GM18498 (cell line): ENCODE results near the gene ARID1B.

Experiments used
- ATAC-seq: cut with Tn5 transposase; IDR thresholded peaks from one replicate; pipeline ENCODE4 v1.9.1; 2021; ENCODE audit warnings: mild to moderate bottlenecking, moderate library complexity; ENCODE audit not compliant: unreplicated experiment

The ARID1B gene

DNA sequence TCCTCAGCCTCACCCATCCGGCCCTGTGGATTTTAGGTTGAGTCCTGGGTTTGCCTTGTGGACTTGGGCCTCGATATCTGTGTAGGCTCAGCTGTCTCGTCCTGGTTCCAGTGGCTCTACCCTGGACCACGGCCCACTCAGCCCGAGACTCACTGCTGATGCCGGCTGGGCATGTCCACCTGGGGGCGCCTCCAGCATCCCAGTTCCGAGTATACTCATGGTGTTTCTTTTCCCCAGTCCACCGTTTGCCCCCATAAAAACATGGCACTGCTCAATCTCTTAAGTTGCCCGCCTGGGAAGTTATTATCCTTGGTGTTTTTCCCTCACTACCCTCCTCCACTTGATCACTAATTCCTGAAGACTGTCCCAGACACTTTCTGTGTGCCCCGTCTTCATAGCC lies 99.1 kb downstream of the ARID1B start:
- ATAC-seq, result no peak

DNA sequence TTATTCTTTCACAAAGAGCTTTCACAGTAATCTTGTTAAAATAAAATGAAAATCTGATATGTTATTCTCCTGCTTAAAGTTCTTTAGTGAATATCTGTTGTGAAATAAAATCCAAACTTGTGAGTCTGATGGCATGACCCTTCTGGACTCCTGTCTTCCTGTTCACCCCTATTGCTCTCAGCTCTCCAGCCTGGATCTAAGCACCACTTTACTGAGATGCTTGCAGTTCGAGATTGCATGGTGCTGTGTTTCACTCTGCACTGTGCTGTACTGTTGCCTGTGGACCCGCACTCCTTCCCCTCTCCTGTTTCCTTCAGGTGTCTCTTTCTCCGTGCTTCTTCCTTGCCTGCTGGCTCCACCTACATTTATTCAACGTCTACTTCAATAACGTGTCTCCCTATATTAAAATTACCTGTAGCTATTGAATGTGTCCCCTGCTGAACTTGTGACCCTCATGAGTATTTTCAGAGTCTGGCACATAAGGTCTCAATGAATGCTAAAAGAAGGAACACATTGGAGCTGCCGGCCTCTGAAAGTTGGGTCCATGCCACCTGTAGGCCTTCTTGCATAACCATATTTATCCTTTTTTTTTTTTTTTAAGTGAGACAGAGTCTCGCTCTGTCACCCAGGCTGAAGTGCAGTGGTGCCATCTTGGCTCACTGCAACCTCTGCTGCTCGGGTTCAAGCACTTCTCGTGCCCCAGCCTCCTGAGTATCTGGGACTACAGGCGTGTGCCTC lies 100.1 kb downstream of the ARID1B start:
- ATAC-seq, result no peak

DNA sequence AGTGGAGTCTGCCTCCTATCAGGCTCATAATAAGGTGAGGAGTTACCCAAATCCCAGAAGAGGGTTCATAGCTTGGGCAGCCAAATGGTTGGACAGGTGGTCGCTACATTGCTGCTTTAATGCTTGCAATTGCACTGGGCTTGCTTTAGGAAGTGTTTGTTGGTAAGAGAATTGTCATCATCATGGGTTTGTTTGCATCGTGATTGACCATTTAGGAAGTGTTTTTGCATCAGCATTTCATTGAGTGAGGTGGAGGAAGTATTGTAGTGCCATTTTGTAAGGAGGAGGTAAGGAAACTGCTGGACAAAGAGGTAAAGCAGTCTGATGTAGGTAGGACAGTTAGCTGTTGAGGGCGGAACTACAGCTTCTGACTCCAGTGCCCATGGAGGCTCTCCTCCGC lies 101.5 kb downstream of the ARID1B start:
- no peak for ATAC-seq

GRCh38 chr6:156879186-156879585 lies 102.0 kb downstream of the ARID1B start:
- ATAC-seq, result no peak

GRCh38 chr6:156879591-156879990 lies 102.4 kb downstream of the ARID1B start:
- ATAC-seq, result no peak

DNA sequence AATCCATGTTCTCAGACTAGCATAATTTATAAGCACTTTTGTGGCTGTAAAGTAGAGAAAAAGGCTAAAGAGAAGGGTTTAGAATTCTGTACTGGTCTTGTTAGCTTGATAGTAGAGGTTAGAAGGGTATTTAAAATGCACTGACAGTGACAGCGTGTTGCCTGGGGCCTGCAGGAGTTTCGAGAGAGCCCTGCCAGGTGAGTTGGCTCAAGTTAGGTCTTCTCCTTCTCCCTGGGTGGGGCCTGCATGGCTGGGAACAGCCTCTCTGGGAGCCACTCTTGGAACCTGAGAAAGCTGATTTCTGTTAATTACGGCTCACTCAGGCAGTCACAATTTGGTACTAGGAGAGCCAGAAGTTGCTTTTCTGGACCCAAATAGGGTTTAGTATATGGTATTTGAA lies 103.7 kb downstream of the ARID1B start:
- no peak for ATAC-seq

DNA sequence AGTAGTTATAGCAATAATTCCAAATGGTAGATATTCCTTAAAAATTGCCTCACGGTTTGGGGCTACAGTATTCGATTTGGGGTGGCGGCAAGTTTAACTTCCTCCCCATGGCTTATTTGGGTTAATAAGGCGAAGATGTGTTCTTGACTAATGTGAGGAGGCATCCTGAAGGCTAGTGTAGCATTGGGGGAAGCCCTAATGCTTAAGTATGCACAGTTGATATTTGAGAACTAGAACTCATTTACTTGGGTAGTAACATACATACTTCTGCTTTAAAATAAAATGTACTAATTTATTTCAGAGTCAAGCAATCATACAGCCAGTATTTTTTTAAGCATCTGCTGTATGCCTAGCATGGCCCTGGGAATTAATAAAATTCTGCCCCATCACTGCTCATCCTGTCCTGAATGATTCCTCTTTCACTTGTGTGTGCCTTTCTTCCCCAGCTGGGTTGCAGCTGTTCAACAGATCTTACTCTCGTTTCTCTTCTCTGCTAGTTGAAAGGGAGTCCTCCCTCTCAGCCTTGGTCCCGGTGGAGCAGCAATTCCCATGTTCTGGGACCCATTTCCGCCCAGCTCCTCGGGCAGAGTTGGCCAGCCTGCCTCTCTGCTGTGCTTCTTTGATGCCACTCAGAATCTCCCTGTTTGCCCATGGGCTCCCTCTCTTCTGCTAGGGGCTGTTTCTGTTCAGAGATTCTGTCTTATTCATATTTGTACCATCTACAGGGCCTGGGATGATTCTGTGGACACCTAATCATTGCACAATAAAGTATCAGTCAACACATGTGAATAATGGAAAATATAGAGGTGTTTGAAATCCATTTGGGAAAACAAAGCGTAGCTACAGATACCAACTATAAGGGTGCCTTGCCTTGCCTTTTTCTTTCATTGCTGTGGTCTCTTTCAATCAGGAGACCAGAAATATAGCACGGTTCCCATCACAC lies 104.8 kb downstream of the ARID1B start:
- ATAC-seq, result no peak

- ATAC-seq, result peak; percentile 39
Measured at GRCh38 chr6:156883497-156884252, 106.5 kb downstream of the ARID1B start.

DNA sequence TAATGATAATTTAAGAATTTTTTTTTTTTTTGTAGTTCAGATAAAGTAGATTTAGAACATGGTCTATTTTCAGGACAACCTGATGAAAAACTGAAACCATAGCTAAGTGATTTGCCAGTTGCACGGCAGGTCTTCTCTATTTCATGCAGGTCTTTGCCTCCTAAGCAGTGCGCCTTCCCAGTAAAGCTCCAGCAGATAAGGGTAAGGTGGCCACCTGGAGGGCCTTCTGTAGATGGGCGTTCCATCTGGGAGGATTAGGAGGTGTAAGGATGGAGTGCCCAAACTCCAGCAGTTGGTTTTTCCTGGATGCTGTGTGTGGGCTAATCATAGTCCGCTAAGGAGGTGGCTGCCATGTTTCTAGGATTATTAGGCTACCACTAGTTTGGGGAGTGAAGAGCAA lies 107.1 kb downstream of the ARID1B start:
- no peak for ATAC-seq

- ATAC-seq, result no peak
Measured at GRCh38 chr6:156885562-156885961, 108.4 kb downstream of the ARID1B start.

- peak; percentile 83 for ATAC-seq
Measured at GRCh38 chr6:156886409-156886808, 109.2 kb downstream of the ARID1B start.

DNA sequence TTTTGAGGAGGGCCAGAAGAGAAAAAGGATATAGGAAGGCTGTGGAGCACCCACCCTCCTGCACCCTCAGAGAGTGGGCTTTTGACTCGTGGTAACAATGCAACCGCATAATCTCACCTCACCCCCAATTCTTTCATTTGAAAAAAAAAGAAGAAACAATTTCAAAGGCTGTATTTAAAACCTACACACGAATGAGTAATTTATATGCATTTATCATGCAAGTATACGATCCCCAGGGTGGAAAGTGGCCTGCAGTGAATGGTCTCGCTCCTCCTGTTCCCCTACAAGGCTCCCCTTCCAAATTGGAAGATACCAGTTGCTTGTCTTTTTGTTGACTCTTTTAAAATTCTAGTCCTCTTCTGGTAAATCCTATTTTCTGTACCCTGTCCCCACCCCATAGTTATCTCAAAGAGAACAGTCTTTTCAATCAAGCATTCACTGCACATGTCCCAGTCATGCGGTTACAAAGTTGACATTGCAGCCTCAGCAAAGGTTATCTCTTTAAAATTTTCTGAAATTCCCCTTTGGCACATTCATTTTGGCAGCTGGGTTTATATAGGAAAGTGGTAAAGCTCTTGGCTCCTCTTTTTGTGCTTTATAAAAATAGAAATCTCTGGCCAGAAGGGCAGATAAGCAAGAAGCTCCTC lies 110.6 kb downstream of the ARID1B start:
- no peak for ATAC-seq

- ATAC-seq, result no peak
Measured at GRCh38 chr6:156889469-156889868, 112.3 kb downstream of the ARID1B start.

GRCh38 chr6:156889986-156890385 lies 112.8 kb downstream of the ARID1B start:
- ATAC-seq, result no peak

DNA sequence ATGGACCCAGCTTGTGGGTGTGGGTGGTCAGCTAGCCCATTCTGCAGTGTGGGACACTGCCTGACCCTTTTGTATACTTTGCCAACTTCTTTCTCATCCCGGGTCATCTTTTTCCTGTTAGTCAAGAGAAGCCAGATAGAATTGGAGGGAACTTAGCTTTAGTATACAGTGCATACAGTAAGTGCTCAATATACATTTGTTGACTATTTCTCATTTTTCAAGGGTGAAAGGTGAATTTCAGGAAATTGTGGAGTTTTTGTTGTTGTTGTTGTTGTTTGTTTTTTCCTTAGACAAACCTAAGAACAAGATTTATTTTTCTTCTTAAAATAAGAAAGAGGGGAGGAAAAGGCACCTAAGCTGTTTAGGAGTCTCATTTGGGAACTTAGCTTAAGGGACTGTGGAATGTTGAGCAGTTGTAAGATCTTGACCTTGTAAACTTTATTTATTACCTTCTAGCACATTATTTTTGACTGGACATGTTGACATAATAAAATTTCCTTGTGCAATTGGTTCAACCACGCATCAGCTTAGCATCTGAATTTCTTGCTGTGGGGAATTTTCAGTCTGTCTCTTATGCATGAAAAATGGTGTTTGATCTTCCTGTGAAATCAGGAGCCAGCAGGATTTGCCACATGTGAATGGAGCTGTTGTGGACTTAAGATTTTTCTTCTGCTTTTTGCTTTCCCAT lies 113.6 kb downstream of the ARID1B start:
- ATAC-seq, result no peak

DNA sequence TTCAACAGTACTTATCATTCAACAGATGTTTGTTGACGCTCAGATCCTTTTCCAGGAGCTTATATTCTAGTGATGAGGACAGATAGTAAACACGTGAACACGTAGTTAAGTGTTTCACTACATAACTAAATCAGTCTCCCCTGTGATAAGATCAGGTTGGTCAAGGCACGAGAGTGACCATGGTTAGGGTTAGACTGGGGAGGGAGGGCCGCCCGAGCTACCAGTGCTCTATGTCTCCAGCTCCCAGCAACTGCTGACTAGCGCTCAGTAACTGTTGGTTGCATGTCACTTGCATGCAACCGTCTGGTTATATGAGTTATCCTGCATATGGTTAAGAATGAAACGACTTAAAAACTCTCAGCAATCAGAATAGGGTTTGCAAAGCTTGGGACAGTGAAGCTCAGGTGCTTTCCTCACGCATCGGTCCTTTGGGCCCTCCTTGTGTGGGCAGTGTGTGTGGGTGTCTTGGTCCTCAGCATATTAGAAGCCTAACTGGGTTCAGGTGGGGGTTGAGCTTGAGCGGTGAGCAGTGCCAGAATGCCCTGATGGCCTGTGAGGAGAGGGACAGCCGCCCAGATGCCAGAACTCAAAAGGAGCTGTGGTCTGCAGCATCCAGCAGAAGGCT lies 120.8 kb downstream of the ARID1B start:
- ATAC-seq, result no peak

- ATAC-seq, result no peak
Measured at GRCh38 chr6:156899071-156899470, 121.9 kb downstream of the ARID1B start.

DNA sequence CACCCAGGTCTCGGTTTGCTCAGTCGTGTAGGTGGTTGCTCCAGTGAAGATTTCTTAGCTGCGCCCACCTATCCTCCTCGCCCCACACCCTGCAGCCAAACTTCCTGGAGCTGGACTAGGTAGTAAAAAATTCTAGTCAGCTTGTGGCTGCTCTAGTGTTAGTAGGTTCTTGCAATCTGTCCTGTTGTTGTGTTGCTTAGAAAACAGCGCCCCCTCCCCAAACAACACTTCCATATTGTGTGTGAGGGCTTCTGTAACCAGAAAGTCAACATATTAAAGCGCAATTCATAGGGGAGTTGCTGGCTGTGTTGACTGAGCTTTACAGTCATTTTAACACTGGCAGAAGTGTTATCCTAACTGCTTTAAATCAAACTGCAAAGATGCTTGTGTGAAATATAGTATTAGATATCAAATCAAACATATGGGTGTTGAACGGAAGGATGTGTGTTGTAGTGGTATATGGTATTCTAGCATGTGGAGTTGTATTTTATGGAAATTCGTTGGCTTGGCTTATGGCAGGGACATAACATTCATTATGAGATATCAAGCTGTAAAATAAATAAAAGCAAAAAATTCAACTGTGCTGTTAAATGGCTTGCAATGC lies 122.5 kb downstream of the ARID1B start:
- no peak for ATAC-seq

GRCh38 chr6:156900292-156900691 lies 123.1 kb downstream of the ARID1B start:
- ATAC-seq, result no peak
